ENCODE measurements around the gene MIX23.
A peak's percentile ranks its signal among the peaks of the same experiment; 100 is the strongest.
"Not testable (repeated sequence)": the region's sequence is repeated elsewhere in the genome, so short reads cannot be mapped to it uniquely, and the experiment has no call there.

Gene MIX23

GRCh38 chr3:122387709-122388108 is 4.7 kb upstream of the MIX23 start:
- no peak for DNase-seq (ENCODE audit: insufficient read length, low spot score)
- TF ChIP-seq CTCF (IDR thresholded peaks at IDR 0.05; ENCODE audit: insufficient read depth, missing control alignments) = no peak
- FAIRE-seq = no peak

GRCh38 chr3:122383771-122384697 is 1.0 kb upstream of the MIX23 start, which contains the start of gene FAM162A:
Gene FAM162A, plus strand, starts transcription at chr3:122384182. Its CDS starts 84 bp downstream, at chr3:122384266.
- FAIRE-seq = no peak
- DNase-seq (ENCODE audit: insufficient read length, low spot score) = peak; percentile 63
- peak; percentile 71 for TF ChIP-seq CTCF (IDR thresholded peaks at IDR 0.05; ENCODE audit: insufficient read depth, missing control alignments)

GRCh38 chr3:122377975-122378374 is 5.1 kb downstream of the MIX23 start:
- FAIRE-seq = no peak
- DNase-seq (ENCODE audit: insufficient read length, low spot score) = no peak
- TF ChIP-seq CTCF (IDR thresholded peaks at IDR 0.05; ENCODE audit: insufficient read depth, missing control alignments) = no peak

GRCh38 chr3:122374034-122374433 is 9.0 kb downstream of the MIX23 start:
- FAIRE-seq (no peak), DNase-seq (ENCODE audit: insufficient read length, low spot score) (no peak)
- no peak for TF ChIP-seq CTCF (IDR thresholded peaks at IDR 0.05; ENCODE audit: insufficient read depth, missing control alignments)

GRCh38 chr3:122366379-122366749 is 16.7 kb downstream of the MIX23 start:
- no peak for FAIRE-seq
- no peak for DNase-seq (ENCODE audit: insufficient read length, low spot score)
- TF ChIP-seq CTCF (IDR thresholded peaks at IDR 0.05; ENCODE audit: insufficient read depth, missing control alignments) = no peak

- FAIRE-seq; DNase-seq (ENCODE audit: insufficient read length, low spot score): not testable (repeated sequence)
Observed at GRCh38 chr3:122365582-122366378, 17.3 kb downstream of the MIX23 start.

GRCh38 chr3:122365073-122365472 is 18.0 kb downstream of the MIX23 start:
- FAIRE-seq (no peak), DNase-seq (ENCODE audit: insufficient read length, low spot score) (no peak)
- no peak for TF ChIP-seq CTCF (IDR thresholded peaks at IDR 0.05; ENCODE audit: insufficient read depth, missing control alignments)

Measured in D721Med (cell line).